HCT116 (cell line): ENCODE data around the gene FAM117A. TPM values are rescaled to one million over a fixed set of nuclear protein-coding genes. Genes with fewer than 3 reads are reported as not detected.

ENCODE experiments used
- ATAC-seq: fragments of 200-7000 bp; cut with Tn5 transposase; 2 replicates; pipeline ENCODE4 v1.9.1; 2020; ENCODE audit warnings: mild to moderate bottlenecking, moderate library complexity
- BruUV-seq: library from RNA; stranded (reverse); fragments of 400-500 nt; replicated peaks from 2 replicates; lab custom pipeline; 2021; lab: Mats Ljungman, UMichigan
- CTCF ChIA-PET: fragments of 300-600 bp; sonication (Branson Sonifier 250); formaldehyde crosslinking; loops from one replicate; lab custom pipeline; 2021; ENCODE audit warnings: antibody characterized with exemption; lab: Charles Lee
- POLR2A ChIA-PET: fragments of 300-600, 350-600 bp; sonication (Branson Sonifier 250); formaldehyde crosslinking; loops from one replicate; lab custom pipeline; 2021; ENCODE audit warnings: antibody characterized with exemption; lab: Charles Lee
- RAD21 ChIA-PET, 2 experiments: fragments of 300-600 bp; sonication (Branson Sonifier 250); formaldehyde crosslinking; loops; one replicate each; lab custom pipeline; 2023; ENCODE audit warnings: low total read pairs in 2 of 2; ENCODE audit not compliant: uncharacterized antibody in 2 of 2, unreplicated experiment in 2 of 2, low non-redundant PET in 1 of 2; lab: Charles Lee
- DNase-seq: peaks from one replicate; pipeline ENCODE4 v3.0.0-alpha.2; 2010; ENCODE audit warnings: low read depth, low spot score
- H2AFZ ChIP-seq: fragments of 200-600 bp; shearing (Covaris generic), sonication (generic); 2 replicates; pipeline ENCODE4 v1.6.1; 2017; ENCODE audit warnings: low read depth, mixed run types, mixed read lengths, antibody characterized with exemption, low read length; ENCODE audit not compliant: poor library complexity, severe bottlenecking
- H3K27ac ChIP-seq: 2 replicates; pipeline ENCODE4 v1.5.1; 2012; ENCODE audit warnings: low read depth, low read length
- H3K27me3 ChIP-seq: fragments of 200-600 bp; sonication (generic); 2 replicates; pipeline ENCODE4 v1.6.1; 2016; ENCODE audit warnings: mixed run types, low read length, mixed read lengths; ENCODE audit not compliant: insufficient read depth
- H3K36me3 ChIP-seq, 2 experiments: fragments of 200-500 bp in 1 of 2; fragments of 200-600 bp in 1 of 2; sonication (Bioruptor generic) in 1 of 2; sonication (generic) in 1 of 2; 2 replicates each; pipeline versions ENCODE4 v1.5.1 to v1.6.1; 2014 to 2016; ENCODE audit warnings: low read length in 2 of 2, inconsistent platforms in 1 of 2, mixed read lengths in 1 of 2, mixed run types in 1 of 2; ENCODE audit not compliant: insufficient read depth in 2 of 2, control insufficient read depth in 1 of 2
- H3K4me1 ChIP-seq, 2 experiments: fragments of 200-600 bp in 1 of 2; sonication (generic) in 1 of 2; 2 replicates each; pipeline versions ENCODE4 v1.5.1 to v1.6.1; 2012 to 2017; ENCODE audit warnings: low read length in 2 of 2, inconsistent platforms in 1 of 2, mild to moderate bottlenecking in 1 of 2, mixed read lengths in 1 of 2, mixed run types in 1 of 2, moderate library complexity in 1 of 2; ENCODE audit not compliant: insufficient read depth in 2 of 2, control insufficient read depth in 1 of 2
- H3K4me2 ChIP-seq: fragments of 200-600 bp; sonication (generic); 2 replicates; pipeline ENCODE4 v1.6.1; 2017; ENCODE audit warnings: mixed run types, low read length, mixed read lengths
- H3K4me3 ChIP-seq, 2 experiments: fragments of 200-600 bp in 1 of 2; sonication (generic) in 1 of 2; replicated peaks in 1 of 2; 2 replicates each; pipeline ENCODE4 v1.5.1; 2011 to 2016; ENCODE audit warnings: low read length in 2 of 2, control low read depth in 1 of 2, low read depth in 1 of 2, mild to moderate bottlenecking in 1 of 2, mixed read lengths in 1 of 2, mixed run types in 1 of 2
- H3K79me2 ChIP-seq: fragments of 200-600 bp; sonication (generic); 2 replicates; pipeline ENCODE4 v1.6.1; 2017; ENCODE audit warnings: mild to moderate bottlenecking, mixed run types, low read length, moderate library complexity, mixed read lengths; ENCODE audit not compliant: insufficient read depth
- H3K9ac ChIP-seq: fragments of 200-600 bp; sonication (generic); 2 replicates; pipeline ENCODE4 v1.6.1; 2016; ENCODE audit warnings: low read length, mixed read lengths
- H3K9me2 ChIP-seq: fragments of 200-600 bp; sonication (generic), shearing (Covaris generic); 2 replicates; pipeline ENCODE4 v1.6.1; 2017; ENCODE audit warnings: mixed run types, mild to moderate bottlenecking, moderate library complexity; ENCODE audit not compliant: insufficient read depth
- H3K9me3 ChIP-seq, 2 experiments: fragments of 200-500 bp in 1 of 2; fragments of 200-600 bp in 1 of 2; sonication (Bioruptor generic) in 1 of 2; sonication (generic) in 1 of 2; 2 replicates each; pipeline ENCODE4 v1.6.1; 2014 to 2017; ENCODE audit warnings: low read length in 2 of 2, mixed read lengths in 2 of 2, inconsistent platforms in 1 of 2, low read depth in 1 of 2, mild to moderate bottlenecking in 1 of 2, mixed run types in 1 of 2, moderate library complexity in 1 of 2; ENCODE audit not compliant: control insufficient read depth in 1 of 2, insufficient read depth in 1 of 2
- H4K20me1 ChIP-seq: fragments of 200-600 bp; sonication (generic), shearing (Covaris generic); 2 replicates; pipeline ENCODE4 v1.6.1; 2017; ENCODE audit warnings: mixed run types, mild to moderate bottlenecking, moderate library complexity; ENCODE audit not compliant: insufficient read depth
- ATF3 ChIP-seq: IDR thresholded peaks from 2 replicates; pipeline ENCODE4 v1.6.1; 2012
- CBX3 ChIP-seq: IDR thresholded peaks from 2 replicates; pipeline ENCODE4 v1.6.1; 2012; ENCODE audit warnings: low read depth
- CEBPB ChIP-seq: IDR thresholded peaks from 2 replicates; pipeline ENCODE4 v1.6.1; 2012; ENCODE audit warnings: low read depth
- ELF1 ChIP-seq: IDR thresholded peaks from 2 replicates; pipeline ENCODE4 v1.6.1; 2012; ENCODE audit warnings: low read depth, borderline replicate concordance
- JUND ChIP-seq: IDR thresholded peaks from 2 replicates; pipeline ENCODE4 v1.6.1; 2012
- MAX ChIP-seq: IDR thresholded peaks from 2 replicates; pipeline ENCODE4 v1.6.1; 2012
- POLR2AphosphoS5 ChIP-seq: IDR thresholded peaks from 2 replicates; pipeline ENCODE4 v1.6.1; 2011; ENCODE audit warnings: mild to moderate bottlenecking, low read depth, low read length, moderate library complexity
- RAD21 ChIP-seq: IDR thresholded peaks from 2 replicates; pipeline ENCODE4 v1.6.1; 2012; ENCODE audit warnings: low read depth, mild to moderate bottlenecking
- SP1 ChIP-seq: IDR thresholded peaks from 2 replicates; pipeline ENCODE4 v1.6.1; 2012; ENCODE audit warnings: low read depth
- SRF ChIP-seq: IDR thresholded peaks from 2 replicates; pipeline ENCODE4 v1.6.1; 2012; ENCODE audit warnings: low read depth
- TCF7L2 ChIP-seq: IDR thresholded peaks from 2 replicates; pipeline ENCODE4 v1.7.0; 2011; ENCODE audit warnings: borderline replicate concordance, inconsistent platforms; ENCODE audit not compliant: insufficient read depth, insufficient read length; ENCODE audit errors: extremely low read depth
- YY1 ChIP-seq: IDR thresholded peaks from 2 replicates; pipeline ENCODE4 v1.6.1; 2011; ENCODE audit warnings: low read length, low read depth, moderate library complexity, mild to moderate bottlenecking; ENCODE audit not compliant: insufficient replicate concordance; ENCODE audit errors: extremely low read depth
- ZFX ChIP-seq: fragments of 450-650 bp; IDR thresholded peaks from 2 replicates; pipeline ENCODE4 v1.6.1; 2017
- ZNF274 ChIP-seq: fragments of 200-500 bp; sonication (Bioruptor generic); IDR thresholded peaks from 2 replicates; pipeline ENCODE4 v1.6.1; 2014; ENCODE audit warnings: mild to moderate bottlenecking, low read depth, low read length, inconsistent platforms
- intact Hi-C: fragments of 100-400 bp; cut with micrococcal nuclease; formaldehyde crosslinking; loops from 2 replicates; pipeline ENCODE4 v1.10.0; 2022
- total RNA-seq: library from RNA; stranded (reverse); gene quantifications from one replicate; pipeline ENCODE4 v1.2.1, GENCODE V29; 2021; ENCODE audit not compliant: unreplicated experiment

The FAM117A gene
- total RNA-seq, 1 experiment from 2014 or later, result 12.8 TPM

GRCh38 chr17:49762151-49762941 lies 1.6 kb downstream of the FAM117A start:
- H3K4me3 ChIP-seq, result no peak overlapping the region
- intact Hi-C loops, result no loop called here
- no peaks in the 10 kb centered on the region for H3K79me2 ChIP-seq
- CTCF ChIA-PET, result no interaction called here
- H3K9ac ChIP-seq, result no peak overlapping the region
- POLR2A ChIA-PET, result interaction anchor here (2.8 kb wide), 1 partner anchor 26 kb away, joined by 28 read pairs; the partner anchor contains the start of gene KAT7
- H3K27me3 ChIP-seq, result peaks cover 16% of the 10 kb centered on the region
- no peak for ATAC-seq
- H3K4me2 ChIP-seq, result no peak overlapping the region
- no peak for DNase-seq
- RAD21 ChIA-PET, result no interaction called here
- no peak overlapping the region for H2AFZ ChIP-seq
- H3K9me3 ChIP-seq, result no peaks in the 10 kb centered on the region
- H3K9me2 ChIP-seq, result no peaks in the 10 kb centered on the region
- no peak overlapping the region for H3K27ac ChIP-seq
- no peak for TF ChIP-seq MAX
- BruUV-seq, result TSS peak; percentile 29
- peaks cover 8 to 12% of the 10 kb centered on the region in 2 experiments for H3K4me1 ChIP-seq
- no peaks in the 10 kb centered on the region for H3K36me3 ChIP-seq
- H4K20me1 ChIP-seq, result no peaks in the 10 kb centered on the region

- Histone ChIP-seq H3K9me2 (no peaks in the 10 kb centered on the region), H3K27ac (no peak overlapping the region), H3K79me2 (no peaks in the 10 kb centered on the region), H3K36me3 (no peaks in the 10 kb centered on the region), H3K27me3 (peaks cover 3% of the 10 kb centered on the region), H2AFZ (no peak overlapping the region), H4K20me1 (no peaks in the 10 kb centered on the region), H3K4me2 (no peak overlapping the region), H3K4me1 (peaks cover 8 to 12% of the 10 kb centered on the region in 2 experiments), H3K9ac (no peak overlapping the region), H3K4me3 (no peak overlapping the region), H3K9me3 (no peaks in the 10 kb centered on the region)
- ChIA-PET CTCF (no interaction called here), RAD21 (no interaction called here), POLR2A (no interaction called here)
- TF ChIP-seq ELF1, result no peak
- TF ChIP-seq CEBPB, result no peak
- no peak for TF ChIP-seq ZFX
- TF ChIP-seq MAX, result no peak
- no peak for TF ChIP-seq RAD21
- no peak for TF ChIP-seq ATF3
- TF ChIP-seq JUND, result no peak
- TF ChIP-seq YY1, result no peak
- no peak for TF ChIP-seq ZNF274
- TF ChIP-seq SP1, result no peak
- no peak for TF ChIP-seq POLR2AphosphoS5
- TF ChIP-seq SRF, result no peak
- no peak for TF ChIP-seq CBX3
- no peak for TF ChIP-seq TCF7L2
- DNase-seq (no peak), ATAC-seq (no peak)
- BruUV-seq, result no TSS peak
- intact Hi-C loops, result no loop called here
These were observed 2.9 kb downstream of the FAM117A start for GRCh38 chr17:49760932-49761558.
